HG02763 (cell line): ENCODE results near the gene UGP2.
"Not testable (repeated sequence)": the region's sequence is repeated elsewhere in the genome, so short reads cannot be mapped to it uniquely, and the experiment has no call there.

Experiments
- ATAC-seq: cut with Tn5 transposase; IDR thresholded peaks from one replicate; pipeline ENCODE4 v1.9.1; 2021; ENCODE audit warnings: mild to moderate bottlenecking, moderate library complexity; ENCODE audit not compliant: unreplicated experiment

The UGP2 gene

GRCh38 chr2:63890678-63891077, 49.0 kb downstream of the UGP2 start:
- no peak for ATAC-seq

GRCh38 chr2:63891488-63892030, 49.9 kb downstream of the UGP2 start:
- ATAC-seq: no peak

- no peak for ATAC-seq
These were observed 51.5 kb downstream of the UGP2 start for GRCh38 chr2:63893163-63893562.

GRCh38 chr2:63894167-63894566, 52.5 kb downstream of the UGP2 start:
- no peak for ATAC-seq

GRCh38 chr2:63898839-63899238, 57.1 kb downstream of the UGP2 start:
- ATAC-seq: no peak

- no peak for ATAC-seq
These were observed 57.9 kb downstream of the UGP2 start for GRCh38 chr2:63899639-63900038.

GRCh38 chr2:63902149-63902548, 60.5 kb downstream of the UGP2 start:
- no peak for ATAC-seq

- no peak for ATAC-seq
These were observed 61.3 kb downstream of the UGP2 start for GRCh38 chr2:63903003-63903402.

GRCh38 chr2:63914311-63914710, 72.6 kb downstream of the UGP2 start:
- no peak for ATAC-seq

GRCh38 chr2:63926815-63927214, 85.1 kb downstream of the UGP2 start:
- no peak for ATAC-seq

- not testable (repeated sequence) for ATAC-seq
These were observed 90.4 kb downstream of the UGP2 start for GRCh38 chr2:63932104-63932503.
